Peyer's patch (tissue), 4 donors: ENCODE results near the gene PPP2R2C. TPM values are rescaled to one million over a fixed set of nuclear protein-coding genes. Genes with fewer than 3 reads are reported as not detected.

ENCODE experiments used
- DNase-seq, 3 donors: peaks; one replicate each; pipeline ENCODE4 v3.0.0-alpha.2; 2017 to 2019
- H3K27ac ChIP-seq, 4 donors: fragments of 200-600 bp; sonication (generic); one replicate each; pipeline ENCODE4 v1.5.1; 2016 to 2019
- H3K27me3 ChIP-seq, 2 donors: fragments of 200-600 bp; sonication (generic); one replicate each; pipeline ENCODE4 v1.5.1; 2019
- H3K36me3 ChIP-seq, 3 donors: fragments of 200-600 bp; sonication (generic); one replicate each; pipeline ENCODE4 v1.5.1; 2016 to 2019
- H3K4me1 ChIP-seq, 4 donors: fragments of 200-600 bp; sonication (generic); one replicate each; pipeline ENCODE4 v1.5.1; 2016 to 2019
- H3K4me3 ChIP-seq, 4 donors: fragments of 200-600 bp; sonication (generic); 1 replicate in 3 of 4; 2 replicates in 1 of 4; pipeline ENCODE4 v1.5.1; 2016 to 2019; ENCODE audit warnings: mild to moderate bottlenecking in 1 of 4
- H3K9me3 ChIP-seq, 4 donors: fragments of 200-600 bp; sonication (generic); one replicate each; pipeline ENCODE4 v1.5.1; 2016 to 2019; ENCODE audit warnings: mild to moderate bottlenecking in 1 of 4
- POLR2A ChIP-seq, 2 donors: fragments of 450-650 bp; IDR thresholded peaks; one replicate each; pipeline ENCODE4 v1.5.1; 2017; ENCODE audit warnings: antibody characterized with exemption in 2 of 2, mild to moderate bottlenecking in 2 of 2, moderate library complexity in 2 of 2
- total RNA-seq, 4 donors: library from RNA; depleted of rRNA; stranded (reverse); fragments of >200 nt; gene quantifications; one replicate each; pipeline ENCODE4 v1.1.0, GENCODE V29; 2016
- TF ChIP-seq, protein P1 (sequence below), 6 experiments: fragments of 450-650 bp in 4 of 6; fragments of 200-600 bp in 2 of 6; sonication (generic) in 1 of 6; IDR thresholded peaks; one replicate each; pipeline ENCODE4 v1.5.1; 2017 to 2019; ENCODE audit warnings: antibody characterized with exemption in 6 of 6, mild to moderate bottlenecking in 3 of 6, moderate library complexity in 1 of 6

The PPP2R2C gene
- total RNA-seq, 4 donors from 2014 or later = 0.27 to 4.1 TPM; not detected in 2

GRCh38 chr4:6516281-6516680 lies 43.9 kb upstream of the PPP2R2C start:
- no peaks in the 10 kb centered on the region for H3K9me3 ChIP-seq
- H3K36me3 ChIP-seq = no peaks in the 10 kb centered on the region
- H3K27me3 ChIP-seq = no peaks in the 10 kb centered on the region
- H3K27ac ChIP-seq = no peak overlapping the region
- TF ChIP-seq POLR2A (IDR thresholded peaks at IDR 0.05) = no peak
- TF ChIP-seq, protein P1, sequence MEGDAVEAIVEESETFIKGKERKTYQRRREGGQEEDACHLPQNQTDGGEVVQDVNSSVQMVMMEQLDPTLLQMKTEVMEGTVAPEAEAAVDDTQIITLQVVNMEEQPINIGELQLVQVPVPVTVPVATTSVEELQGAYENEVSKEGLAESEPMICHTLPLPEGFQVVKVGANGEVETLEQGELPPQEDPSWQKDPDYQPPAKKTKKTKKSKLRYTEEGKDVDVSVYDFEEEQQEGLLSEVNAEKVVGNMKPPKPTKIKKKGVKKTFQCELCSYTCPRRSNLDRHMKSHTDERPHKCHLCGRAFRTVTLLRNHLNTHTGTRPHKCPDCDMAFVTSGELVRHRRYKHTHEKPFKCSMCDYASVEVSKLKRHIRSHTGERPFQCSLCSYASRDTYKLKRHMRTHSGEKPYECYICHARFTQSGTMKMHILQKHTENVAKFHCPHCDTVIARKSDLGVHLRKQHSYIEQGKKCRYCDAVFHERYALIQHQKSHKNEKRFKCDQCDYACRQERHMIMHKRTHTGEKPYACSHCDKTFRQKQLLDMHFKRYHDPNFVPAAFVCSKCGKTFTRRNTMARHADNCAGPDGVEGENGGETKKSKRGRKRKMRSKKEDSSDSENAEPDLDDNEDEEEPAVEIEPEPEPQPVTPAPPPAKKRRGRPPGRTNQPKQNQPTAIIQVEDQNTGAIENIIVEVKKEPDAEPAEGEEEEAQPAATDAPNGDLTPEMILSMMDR (IDR thresholded peaks at IDR 0.05) = no peak
- DNase-seq = no peak
- no peak overlapping the region for H3K4me3 ChIP-seq
- no peaks in the 10 kb centered on the region for H3K4me1 ChIP-seq

- TF ChIP-seq POLR2A (IDR thresholded peaks at IDR 0.05) = no peak
- TF ChIP-seq, protein P1 (IDR thresholded peaks at IDR 0.05) = no peak
- H3K27me3 ChIP-seq = no peaks in the 10 kb centered on the region
- DNase-seq = no peak
- H3K4me1 ChIP-seq = no peaks in the 10 kb centered on the region
- no peak overlapping the region for H3K27ac ChIP-seq
- no peak overlapping the region for H3K4me3 ChIP-seq
- no peaks in the 10 kb centered on the region for H3K36me3 ChIP-seq
- no peaks in the 10 kb centered on the region for H3K9me3 ChIP-seq
Measured at GRCh38 chr4:6513678-6514077, 41.3 kb upstream of the PPP2R2C start.

- no peak overlapping the region for H3K27ac ChIP-seq
- H3K9me3 ChIP-seq = peaks cover 0 to 6% (median 0%) of the 10 kb centered on the region in 4 donors
- no peaks in the 10 kb centered on the region for H3K27me3 ChIP-seq
- TF ChIP-seq, protein P1 (IDR thresholded peaks at IDR 0.05) = no peak
- TF ChIP-seq POLR2A (IDR thresholded peaks at IDR 0.05) = no peak
- no peaks in the 10 kb centered on the region for H3K4me1 ChIP-seq
- H3K4me3 ChIP-seq = no peak overlapping the region
- H3K36me3 ChIP-seq = no peaks in the 10 kb centered on the region
- DNase-seq = peak in 1 of 3 donors; percentile 13
Measured at GRCh38 chr4:6509587-6509986, 37.2 kb upstream of the PPP2R2C start.

- no peaks in the 10 kb centered on the region for H3K4me1 ChIP-seq
- no peaks in the 10 kb centered on the region for H3K27me3 ChIP-seq
- no peak overlapping the region for H3K27ac ChIP-seq
- no peaks in the 10 kb centered on the region for H3K36me3 ChIP-seq
- no peak overlapping the region for H3K4me3 ChIP-seq
- peaks cover 0 to 11% (median 0%) of the 10 kb centered on the region in 4 donors for H3K9me3 ChIP-seq
- TF ChIP-seq POLR2A (IDR thresholded peaks at IDR 0.05) = no peak
- TF ChIP-seq, protein P1 (IDR thresholded peaks at IDR 0.05) = no peak
- peak in 1 of 3 donors; percentile 17 for DNase-seq
Measured at GRCh38 chr4:6507345-6507744, 34.9 kb upstream of the PPP2R2C start.

- Histone ChIP-seq H3K36me3 (no peaks in the 10 kb centered on the region), H3K4me3 (no peak overlapping the region), H3K4me1 (no peaks in the 10 kb centered on the region), H3K9me3 (peaks cover 0 to 11% (median 0%) of the 10 kb centered on the region in 4 donors), H3K27ac (no peak overlapping the region), H3K27me3 (no peaks in the 10 kb centered on the region)
- TF ChIP-seq, protein P1 (IDR thresholded peaks at IDR 0.05) = no peak
- TF ChIP-seq POLR2A (IDR thresholded peaks at IDR 0.05) = no peak
- DNase-seq = peak in 1 of 3 donors; percentile 37
Measured at GRCh38 chr4:6506616-6507140, 34.3 kb upstream of the PPP2R2C start.
